GM21723 (cell line): ENCODE data around the gene NRL.

ENCODE experiments used
- ATAC-seq: cut with Tn5 transposase; IDR thresholded peaks from one replicate; pipeline ENCODE4 v1.9.1; 2021; ENCODE audit warnings: mild to moderate bottlenecking, moderate library complexity; ENCODE audit not compliant: unreplicated experiment

Gene NRL

DNA sequence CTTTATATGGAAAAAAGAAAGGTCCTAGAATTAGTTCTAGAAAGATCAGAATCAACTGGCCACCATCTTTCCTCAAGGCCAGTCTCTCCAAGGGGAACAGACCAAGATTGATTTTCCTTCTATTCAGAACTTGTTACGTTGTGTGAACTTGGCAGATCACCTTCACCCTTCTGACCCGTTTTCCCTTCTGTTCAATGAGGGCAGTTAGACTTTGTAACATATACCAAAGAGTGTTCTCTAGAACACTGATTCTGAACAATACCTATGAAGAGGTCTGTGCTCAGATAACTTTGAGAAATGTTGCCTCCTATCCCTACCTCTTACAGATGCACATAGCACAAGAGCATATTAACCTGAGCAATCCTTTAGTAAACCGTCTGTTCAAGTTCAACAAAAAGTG is 31.3 kb downstream of the NRL start:
- no peak for ATAC-seq

DNA sequence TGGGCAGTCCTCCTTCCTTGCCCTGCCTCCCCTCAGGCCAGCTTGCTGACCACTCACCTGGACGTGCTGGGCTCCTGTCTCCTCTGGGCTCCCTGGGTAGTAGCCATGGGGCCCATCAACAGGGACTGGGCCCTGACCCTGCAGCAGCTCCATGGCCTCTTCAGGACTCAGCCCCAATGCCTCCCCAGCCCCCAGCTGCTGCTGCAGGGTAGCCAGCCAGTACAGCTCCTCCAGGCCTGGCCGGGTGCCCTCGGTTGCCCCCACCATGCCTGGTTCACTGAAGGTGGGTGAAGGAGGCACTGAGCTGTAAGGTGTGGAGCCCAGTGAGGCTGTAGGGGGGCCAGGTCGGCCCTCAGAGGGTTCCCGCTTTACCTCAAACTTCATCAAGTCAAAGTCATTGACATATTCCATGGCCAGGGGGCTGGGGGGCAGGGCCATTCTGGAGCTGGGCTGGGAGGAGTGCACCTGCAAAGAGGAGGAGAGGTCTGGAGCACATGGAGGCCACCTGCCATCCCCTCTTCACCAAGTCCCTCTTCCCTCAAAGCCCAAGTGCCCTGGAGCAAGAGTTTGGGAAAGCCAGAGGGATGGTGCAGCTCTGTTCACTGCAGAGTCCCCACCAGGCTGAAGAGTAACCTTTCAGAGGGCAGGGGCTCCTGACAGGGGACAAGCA is 32.2 kb downstream of the NRL start:
- ATAC-seq: no peak

DNA sequence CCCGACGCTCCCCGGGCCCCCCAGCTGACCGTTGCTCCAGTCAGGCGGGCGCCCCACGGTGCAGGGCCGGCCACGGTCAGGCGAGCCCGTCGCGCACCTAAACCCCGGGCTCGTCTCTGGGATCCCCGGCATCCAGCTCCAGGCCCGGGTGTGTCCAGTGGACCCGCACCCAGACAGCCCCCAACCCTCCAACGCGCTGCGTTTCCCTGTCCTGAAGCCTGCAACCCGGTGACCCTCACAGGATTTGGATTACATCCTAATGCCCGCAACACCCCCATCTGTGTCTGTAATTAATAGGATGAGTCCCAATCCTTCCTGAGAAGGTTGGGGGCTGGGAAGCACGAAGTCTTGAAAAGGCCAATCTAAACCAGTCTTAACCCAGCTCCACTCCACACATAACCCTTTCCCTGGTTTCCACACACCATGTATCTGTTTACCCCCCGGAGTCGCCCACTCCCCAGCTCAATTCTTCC is 33.0 kb downstream of the NRL start:
- no peak for ATAC-seq

DNA sequence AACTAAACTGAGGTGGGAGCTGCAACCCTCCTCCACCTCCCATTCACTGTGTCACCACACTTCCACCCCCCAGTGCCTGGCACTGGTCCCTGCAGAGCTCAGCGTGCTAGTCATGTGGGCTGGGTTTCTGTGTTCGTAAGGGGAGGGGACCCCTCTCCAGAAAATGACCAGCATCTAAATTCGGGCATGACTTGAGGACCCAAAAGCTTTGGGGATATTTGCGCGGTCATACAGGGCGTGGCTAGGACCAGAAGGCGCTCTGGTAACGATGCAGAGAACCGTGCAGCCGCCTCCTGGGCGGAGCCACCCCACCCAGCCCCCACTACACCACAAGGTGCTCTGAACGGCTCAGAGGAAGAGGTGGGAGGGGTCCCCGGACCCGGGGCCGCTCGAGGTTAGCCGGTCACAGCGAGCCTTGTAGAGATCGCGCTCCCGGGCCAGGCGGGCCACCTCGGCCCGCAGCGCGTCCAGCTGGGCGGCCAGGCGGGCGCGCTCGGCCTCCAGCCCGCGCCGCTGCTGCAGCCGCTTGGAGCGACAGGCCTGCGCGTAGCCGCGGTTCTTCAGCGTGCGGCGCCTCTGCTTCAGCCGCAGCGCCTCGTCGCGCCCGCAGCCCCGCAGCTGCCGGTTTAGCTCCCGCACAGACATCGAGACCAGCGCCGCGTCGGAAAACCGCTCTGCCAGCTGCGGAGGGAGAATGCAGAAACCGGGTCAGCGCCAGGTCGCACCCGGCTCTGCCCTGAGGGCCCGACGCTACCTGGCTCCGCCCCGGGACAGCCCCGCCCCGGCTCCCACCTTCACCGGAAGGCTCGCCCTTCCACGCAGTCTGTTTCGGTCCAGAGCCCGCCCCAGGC is 33.6 kb downstream of the NRL start:
- ATAC-seq: peak; percentile 93

DNA sequence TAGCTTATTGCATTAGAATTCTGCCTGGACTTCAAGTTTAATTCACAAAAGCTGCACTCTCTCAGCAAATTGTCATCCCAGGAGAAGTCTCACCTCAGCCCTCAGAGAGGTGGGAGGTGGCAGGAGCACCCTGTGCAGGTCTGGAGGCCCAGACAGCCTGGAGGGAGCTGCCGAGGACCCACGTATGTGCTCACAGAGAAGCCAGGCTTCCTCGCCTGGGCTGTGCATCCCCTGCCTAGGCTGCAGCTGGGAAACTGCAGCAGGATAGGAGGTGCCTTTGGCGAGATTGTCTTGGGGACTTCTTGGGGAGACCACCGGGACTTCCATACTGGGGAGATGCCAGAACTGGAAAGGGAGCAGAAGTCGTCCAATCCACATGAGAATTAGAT is 34.6 kb downstream of the NRL start:
- ATAC-seq: no peak

DNA sequence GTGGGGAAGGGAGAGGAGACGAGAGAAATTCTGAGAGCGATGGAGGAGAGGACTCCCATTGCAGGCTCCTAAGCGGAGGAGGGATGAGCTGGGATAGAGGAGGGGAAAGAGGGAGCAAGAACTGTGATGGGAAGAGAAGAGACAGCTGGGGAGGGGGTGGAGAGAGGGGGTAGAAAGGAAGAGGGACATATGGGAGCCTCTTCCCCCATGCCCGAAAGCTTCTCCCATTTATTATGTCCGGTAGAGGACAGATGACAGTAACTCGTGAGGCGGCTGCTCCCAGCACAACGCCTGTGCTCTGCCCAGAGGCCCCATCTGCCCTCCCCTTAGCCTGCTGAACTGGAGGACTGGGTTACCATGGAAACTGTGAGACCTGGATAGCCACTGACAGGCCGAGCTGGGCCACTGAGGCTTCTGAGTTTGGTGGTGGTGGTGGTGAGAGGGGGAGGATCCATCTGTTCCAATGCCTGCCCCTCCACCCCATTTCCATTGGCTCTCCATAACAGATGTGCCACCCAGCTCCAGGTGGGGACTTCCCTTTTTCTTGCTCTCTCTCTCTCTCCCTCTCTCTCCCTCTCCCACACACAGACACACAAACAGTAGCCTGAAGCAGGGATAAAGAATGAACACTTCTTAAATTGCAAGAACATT is 35.1 kb downstream of the NRL start:
- no peak for ATAC-seq

DNA sequence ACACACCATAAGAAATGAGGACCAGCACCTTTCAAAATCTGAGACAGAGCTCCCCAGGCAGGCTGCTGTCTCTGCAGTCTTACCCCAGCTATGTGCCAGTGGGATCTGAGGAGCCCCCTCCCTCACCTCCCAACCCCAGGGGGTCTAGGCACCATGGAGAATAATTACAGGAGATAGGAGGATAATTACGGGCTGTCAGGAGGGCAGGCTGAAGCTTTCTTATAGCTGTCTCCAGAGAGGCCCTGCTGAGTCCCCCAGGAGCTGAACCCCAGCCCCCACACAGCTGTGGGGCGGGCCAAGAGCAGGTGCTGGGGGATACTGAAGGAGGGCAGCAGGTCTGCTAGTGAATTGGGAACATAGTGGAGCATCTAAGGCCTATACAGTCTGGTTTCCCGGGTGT is 36.6 kb downstream of the NRL start:
- no peak for ATAC-seq

DNA sequence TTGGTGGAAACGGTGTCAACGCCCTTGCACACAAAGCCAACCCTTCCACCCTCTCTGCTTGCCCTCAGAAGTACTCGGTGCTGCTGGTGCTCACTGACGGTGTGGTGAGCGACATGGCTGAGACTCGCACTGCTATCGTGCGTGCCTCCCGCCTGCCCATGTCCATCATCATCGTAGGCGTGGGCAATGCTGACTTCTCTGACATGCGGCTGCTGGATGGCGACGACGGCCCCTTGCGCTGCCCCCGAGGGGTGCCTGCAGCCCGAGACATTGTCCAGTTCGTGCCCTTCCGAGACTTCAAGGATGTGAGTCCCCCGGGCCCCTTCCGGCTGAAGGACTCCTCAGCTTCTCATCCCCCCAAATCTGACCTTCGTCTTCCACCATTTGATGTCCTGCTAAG is 37.7 kb downstream of the NRL start:
- ATAC-seq: no peak

DNA sequence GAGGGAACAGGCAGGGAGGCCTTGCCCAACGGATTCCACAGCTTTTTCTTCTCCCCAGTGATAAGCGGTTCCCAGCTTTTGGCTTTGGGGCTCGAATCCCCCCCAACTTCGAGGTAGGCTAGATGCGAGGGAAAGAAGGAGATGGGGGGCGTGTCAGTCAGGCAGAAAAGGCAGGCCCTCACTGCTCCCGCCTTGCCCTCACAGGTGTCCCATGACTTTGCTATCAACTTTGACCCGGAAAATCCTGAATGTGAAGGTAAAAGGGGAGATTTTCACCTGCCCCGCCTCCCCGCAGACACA is 38.5 kb downstream of the NRL start:
- ATAC-seq: no peak

DNA sequence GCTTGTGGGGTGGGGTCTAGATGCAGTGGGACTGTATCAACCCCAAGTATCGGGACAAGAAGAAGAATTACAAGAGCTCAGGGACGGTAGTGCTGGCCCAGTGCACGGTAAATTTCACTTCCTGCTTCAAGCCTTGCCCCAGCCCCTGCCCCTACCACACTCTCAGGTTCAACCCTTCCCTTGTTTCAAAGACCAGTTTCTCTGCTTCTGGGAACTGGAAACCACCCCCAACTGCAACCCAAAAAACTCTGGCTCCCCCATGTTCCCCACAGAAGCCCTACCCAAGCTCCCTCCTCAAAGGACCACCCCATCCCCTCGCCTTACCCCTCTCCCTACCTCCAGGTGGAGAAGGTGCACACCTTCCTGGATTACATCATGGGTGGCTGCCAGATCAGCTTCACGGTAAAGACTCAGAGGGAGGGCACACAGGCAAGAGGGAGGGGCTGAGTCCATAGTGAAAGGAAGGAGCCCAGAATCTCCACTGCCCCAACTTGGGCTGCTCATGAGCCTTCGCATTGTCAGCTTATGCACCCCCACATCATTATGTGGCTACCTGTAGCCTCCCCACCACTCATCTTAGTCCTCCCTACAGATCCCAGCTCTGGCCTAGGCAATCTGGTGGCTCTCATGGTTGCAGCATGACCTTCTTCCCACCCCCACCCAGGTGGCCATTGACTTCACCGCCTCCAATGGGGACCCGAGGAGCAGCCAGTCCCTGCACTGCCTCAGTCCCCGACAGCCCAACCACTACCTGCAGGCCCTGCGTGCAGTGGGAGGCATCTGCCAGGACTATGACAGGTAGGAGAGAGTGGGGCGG is 39.1 kb downstream of the NRL start:
- ATAC-seq: peak; percentile 65

DNA sequence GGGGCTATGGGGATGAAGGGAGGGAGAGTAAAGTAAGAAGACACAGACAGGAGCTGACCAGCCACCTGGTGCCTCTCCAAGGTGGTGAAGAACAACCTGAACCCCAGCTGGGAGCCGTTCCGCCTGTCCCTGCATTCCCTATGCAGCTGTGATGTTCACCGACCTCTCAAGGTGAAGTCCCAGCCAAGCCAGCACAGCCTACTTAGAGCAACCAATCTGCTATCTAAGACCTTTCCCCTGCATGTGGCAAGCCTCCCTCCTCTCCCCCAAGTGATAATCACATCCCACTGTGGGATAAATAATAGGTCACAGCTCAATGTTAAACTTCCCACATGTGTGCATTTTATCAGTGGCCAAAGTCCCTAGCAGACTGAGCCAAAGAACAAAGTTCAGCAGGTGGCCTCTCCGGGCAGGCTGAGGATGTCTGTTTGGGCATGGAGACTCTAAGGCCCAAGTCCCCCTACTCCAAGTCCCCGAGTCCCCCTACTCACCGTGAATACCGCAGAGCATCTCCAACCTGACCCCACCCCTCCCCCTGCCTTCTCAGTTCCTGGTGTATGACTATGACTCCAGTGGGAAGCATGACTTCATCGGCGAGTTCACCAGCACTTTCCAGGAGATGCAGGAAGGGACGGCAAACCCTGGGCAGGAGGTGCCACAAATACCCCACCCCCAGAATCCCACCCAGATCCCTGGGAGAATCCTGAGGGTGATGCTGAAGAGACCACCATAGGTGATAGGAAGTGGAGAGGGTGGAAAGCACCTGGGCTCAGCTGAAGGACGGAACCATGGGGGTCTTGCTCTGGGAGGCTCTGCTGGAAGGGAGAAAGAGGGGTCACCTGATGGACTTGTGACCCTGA is 39.9 kb downstream of the NRL start:
- no peak for ATAC-seq

DNA sequence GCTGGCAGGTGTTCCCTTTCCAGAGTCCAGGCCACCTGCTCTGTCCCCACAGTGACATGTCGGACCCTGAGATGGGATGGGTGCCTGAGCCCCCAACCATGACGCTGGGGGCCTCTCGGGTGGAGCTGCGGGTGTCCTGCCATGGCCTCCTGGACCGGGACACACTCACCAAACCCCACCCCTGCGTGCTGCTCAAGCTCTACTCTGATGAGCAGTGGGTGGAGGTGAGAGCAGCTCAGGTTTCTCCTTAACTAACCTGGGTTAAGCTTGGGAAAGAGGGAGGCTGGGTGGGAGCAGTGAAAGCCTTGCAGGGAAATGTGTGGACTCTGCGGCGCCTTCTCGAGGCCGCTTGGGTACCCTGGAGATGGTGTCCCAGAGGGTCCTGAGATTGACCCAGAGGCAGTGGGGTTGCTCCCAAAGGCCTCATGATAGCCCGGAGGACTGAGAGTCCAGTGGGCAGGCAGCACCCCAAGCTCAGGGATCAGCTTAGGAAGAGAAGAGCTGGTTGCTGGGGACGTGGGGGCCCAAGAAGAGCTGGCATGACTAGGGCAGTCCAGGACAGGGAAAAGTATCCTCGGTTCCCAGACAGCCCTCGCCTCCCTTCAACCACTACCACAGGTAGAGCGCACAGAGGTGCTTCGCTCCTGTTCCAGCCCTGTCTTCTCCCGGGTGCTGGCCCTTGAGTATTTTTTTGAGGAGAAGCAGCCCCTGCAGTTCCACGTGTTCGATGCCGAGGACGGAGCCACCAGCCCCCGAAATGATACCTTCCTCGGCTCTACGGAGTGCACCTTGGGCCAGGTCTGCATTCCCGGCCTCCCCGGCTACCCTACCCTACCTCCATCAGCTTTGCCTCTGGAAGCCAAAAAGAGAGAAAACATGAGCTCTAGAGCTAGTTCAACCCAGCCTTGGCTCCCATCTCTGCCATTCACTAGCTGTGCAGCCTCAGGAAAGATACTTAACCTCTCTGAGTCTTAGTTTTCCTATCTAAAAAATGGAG is 41.6 kb downstream of the NRL start:
- ATAC-seq: no peak

DNA sequence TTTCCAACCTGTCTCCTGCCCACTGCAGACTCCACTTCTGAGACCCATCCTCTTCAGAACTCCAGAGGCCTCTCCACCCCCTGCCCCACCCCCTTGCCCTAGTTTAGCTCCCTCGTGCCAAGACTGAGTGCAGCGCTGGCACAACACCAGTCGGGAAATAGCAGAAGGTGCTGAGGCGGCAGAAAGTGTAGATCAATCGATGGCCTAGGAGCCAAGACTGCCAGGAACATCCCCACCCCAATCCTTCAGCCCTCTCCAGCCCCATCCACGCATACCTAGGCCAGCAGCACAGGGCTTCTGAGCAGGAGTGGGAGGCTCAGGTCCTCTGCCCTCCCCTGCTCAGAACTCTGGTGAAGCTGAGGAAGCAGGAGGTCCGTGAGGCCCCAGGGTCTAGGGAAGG is 42.3 kb downstream of the NRL start:
- no peak for ATAC-seq

DNA sequence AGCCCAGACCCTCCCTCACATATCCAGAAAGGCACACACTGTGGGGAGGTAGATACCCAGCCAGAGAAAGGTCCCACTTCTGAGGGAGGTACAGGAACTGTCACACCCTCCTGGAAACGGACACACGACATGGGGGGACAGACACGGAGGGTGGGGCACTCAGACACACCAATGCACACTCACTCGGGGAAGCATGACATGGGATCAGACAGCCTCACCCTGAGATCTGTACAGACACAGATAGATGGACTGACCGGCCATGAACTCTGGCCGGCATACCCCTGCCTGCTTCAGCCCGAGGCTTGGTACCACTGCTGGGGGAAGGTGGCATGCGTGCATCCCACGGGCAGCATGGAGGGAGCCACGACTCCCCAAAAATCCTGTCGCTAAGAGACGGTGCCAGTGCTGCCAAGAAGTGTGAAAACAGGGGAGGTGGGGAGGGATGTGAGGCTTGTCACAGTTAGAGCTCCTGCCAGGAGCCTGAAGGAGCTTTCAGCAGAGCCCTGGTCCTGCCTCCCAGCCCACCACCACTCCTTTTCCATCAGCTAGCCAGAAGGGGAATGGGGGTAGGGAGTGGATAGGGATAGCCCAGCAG is 42.8 kb downstream of the NRL start:
- no peak for ATAC-seq

DNA sequence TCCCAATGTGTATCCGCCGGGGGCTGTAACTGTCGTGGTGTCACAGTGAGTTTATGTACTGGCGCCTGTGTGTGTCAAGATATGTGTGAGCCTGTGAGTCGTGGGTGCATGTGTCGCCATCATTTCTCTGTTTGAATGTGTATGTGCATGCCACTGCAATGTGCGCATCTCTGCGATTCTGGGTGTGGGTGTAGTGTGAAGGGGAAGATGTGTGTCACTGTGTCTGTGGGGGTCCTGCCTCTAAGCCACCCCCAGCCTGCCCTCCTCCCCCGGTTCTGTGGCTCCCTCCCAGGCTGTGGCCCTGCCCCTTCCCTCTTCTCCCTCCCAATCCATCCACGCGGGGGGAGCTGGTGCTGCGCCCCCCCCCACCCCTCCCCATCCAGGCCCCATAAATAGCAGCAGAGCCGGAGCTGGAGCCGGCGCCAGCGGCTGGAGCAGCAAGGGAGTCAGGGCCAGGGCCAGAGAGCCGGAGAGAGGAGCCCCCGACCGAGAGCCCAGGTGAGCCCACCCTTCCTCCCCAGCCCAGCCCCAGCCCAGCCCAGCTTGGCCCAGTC is 43.5 kb downstream of the NRL start, which contains the start of gene CPNE6:
Gene CPNE6, plus strand, starts transcription at position 419 of the 554 bp plus-strand sequence. CDS start 1,375 bp downstream, outside the sequence.
- ATAC-seq: no peak

DNA sequence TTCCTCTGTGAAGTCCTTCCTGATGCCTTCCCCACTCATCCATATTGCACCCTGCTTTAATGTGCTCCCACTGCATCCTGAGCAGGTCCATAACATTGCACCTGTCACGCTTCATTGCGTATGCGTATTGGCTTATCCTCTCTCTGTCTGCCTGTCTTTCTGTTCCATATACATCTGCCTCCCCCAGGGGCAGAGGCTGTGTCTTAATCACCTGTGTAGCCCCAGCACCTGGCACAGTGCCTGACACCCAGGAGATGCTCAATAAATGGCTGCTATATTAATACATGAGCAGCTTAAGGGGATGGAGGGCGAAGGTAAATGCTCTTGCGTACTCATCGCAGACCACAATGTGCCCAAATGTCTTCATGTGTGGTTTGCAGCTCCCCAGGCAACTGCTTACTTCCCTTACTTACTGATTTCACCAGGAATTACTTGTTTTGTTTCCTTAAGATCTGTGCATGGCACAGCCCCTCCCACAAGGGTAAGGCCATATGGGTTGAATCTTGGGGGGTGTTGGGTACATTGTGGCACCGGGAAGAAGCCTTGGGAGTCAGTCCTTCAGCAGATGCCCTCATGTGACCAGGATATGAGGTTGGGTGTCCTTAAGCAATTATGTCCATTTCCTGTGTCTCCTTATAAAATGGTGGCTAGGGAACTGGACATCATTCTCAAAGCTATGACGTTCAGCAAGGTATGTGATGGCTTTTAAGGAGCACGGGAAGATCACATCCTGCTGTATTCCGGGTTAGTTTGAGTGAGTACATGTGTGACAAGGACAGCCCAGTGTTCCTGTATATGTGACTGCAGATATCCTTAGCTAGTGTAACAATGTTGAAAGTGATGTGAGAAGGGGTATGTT is 44.2 kb downstream of the NRL start:
- no peak for ATAC-seq

DNA sequence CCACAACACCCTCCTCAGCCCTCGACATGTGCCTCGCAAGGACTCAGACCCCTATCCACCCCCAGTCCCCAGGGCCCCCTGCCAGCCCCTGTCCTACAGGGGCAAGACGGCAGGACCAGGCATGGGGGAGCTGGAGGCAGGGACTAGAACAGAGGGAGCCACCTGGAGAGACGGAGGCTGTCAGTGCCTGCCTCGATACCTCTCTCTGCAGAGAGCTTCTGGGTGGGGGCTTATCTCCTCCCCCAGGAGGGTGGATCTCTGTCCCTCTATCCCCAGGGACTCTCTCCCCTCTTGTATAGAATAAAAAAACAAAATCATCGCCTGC is 45.4 kb downstream of the NRL start:
- ATAC-seq: no peak
